Stimulated activated CD4-positive, alpha-beta T cell treated with anti-CD3 and anti-CD28 coated beads, Interleukin-15, amount 100 ng/mL, for 1 hour (primary cell): Measurements from ENCODE around the gene ALDH1L2.
A peak's percentile ranks its signal among the peaks of the same experiment; 100 is the strongest.
"Not testable (repeated sequence)": the region's sequence is repeated elsewhere in the genome, so short reads cannot be mapped to it uniquely, and the experiment has no call there.

Source experiments
- DNase-seq, 2 donors: peaks; one replicate each; pipeline ENCODE4 v3.0.0-alpha.2; 2020; ENCODE audit warnings: low read depth in 1 of 2, low spot score in 1 of 2

The ALDH1L2 gene

DNA sequence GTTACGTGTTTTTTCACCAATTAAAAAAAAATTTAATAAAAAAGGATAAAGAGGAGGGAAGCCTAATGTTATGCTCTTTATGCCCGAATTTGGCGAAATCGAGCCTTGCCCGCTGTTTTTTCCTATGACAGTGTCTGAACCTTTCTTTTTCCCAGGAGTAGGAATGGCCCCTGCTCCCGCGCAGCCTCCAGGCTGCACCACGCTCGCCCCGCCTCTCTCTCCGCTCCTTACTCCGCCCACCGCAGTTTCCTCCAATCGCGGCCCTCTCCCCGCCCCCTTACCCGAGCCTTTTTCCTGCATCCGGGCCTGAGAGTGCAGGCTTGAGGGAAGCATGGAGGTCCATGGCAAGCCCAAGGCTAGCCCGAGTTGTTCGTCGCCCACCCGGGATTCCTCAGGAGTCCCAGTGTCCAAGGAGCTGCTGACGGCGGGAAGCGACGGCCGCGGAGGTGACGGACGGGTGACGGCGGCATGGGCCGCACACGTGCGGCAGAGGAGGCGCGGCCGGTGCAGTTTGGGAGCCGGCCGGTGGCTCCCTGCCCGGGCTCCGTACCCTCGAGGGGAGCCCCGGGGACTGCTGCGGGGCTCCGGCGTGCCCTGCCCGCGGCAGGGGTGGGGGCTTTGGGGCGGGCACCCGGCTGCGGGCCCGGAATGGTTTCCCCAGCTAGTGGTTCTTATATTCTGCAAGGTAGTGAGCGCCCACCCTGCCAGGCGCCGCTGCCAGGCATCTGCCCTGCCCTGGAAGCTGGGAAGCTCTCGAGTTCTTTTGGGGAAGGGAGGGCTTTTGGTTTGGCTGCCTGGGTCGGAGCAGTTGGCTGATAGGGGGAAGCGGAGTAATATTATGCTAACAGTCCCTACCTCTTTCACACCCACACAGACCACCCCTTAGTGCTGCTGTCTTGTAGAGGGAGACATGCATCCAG is 98.0 kb downstream of the ALDH1L2 start, which contains the start of gene NOPCHAP1:
Gene NOPCHAP1, plus strand, starts transcription at position 295 of the 920 bp plus-strand sequence. Its CDS starts 37 bp downstream, at position 332.
- DNase-seq = peak; percentile 55 to 73

DNA sequence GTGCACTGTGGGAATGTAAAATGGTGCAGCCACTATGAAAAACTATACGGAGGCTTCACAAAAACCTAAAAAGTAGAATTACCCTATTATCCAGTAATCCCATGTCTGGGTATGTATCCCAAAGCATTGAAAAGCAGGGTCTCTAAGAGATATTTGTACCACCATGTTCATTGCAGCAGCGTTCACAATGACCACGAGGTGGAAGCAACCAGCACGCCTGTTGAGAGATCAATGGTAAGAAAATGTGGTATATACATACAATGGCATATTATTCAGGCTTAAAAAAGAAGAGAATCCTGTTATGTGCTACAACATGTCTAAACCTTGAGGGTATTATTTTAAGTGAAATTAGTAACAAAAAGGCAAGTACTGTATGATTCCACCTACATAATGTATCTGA is 99.1 kb downstream of the ALDH1L2 start:
- DNase-seq = no peak

DNA sequence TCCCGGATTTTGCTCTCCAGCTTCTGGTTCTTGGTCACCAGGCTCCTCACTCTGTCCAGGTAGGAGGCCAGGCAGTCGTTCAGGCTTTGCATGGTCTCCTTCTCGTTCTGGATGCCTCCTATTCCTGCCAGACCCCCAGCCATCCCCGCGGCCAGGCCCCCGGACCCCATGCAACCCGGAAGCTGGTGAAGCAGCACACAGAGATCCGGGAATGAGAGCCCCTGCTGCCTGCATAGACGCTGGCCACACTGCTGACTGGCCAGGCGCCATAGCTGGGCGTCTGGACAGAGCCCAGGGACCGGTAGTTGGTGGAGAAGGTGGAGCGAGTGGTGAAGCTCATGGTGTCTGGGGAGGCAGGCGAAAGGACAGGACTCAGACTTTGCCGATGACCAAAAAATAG is 106.6 kb downstream of the ALDH1L2 start:
- DNase-seq = not testable (repeated sequence)

DNA sequence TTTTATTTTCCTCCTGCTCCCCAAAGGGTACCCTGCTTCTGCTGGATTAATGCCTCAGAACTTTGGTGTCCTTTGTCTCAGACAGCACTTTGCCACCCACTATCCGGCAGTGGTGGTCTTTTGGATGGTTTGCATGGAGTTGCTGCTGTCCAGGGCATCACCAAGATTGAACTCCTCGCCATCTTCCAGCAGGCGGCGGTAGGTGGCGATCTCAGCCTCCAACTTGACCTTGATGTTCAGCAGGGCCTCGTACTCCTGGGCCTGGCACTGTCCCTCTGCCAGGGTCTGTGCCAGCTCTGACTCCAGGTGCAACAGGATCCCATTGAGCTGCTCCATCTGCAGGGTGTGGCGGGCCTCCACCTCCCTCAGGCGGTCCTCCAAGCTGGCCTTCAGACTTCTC is 107.6 kb downstream of the ALDH1L2 start:
- DNase-seq = no peak

DNA sequence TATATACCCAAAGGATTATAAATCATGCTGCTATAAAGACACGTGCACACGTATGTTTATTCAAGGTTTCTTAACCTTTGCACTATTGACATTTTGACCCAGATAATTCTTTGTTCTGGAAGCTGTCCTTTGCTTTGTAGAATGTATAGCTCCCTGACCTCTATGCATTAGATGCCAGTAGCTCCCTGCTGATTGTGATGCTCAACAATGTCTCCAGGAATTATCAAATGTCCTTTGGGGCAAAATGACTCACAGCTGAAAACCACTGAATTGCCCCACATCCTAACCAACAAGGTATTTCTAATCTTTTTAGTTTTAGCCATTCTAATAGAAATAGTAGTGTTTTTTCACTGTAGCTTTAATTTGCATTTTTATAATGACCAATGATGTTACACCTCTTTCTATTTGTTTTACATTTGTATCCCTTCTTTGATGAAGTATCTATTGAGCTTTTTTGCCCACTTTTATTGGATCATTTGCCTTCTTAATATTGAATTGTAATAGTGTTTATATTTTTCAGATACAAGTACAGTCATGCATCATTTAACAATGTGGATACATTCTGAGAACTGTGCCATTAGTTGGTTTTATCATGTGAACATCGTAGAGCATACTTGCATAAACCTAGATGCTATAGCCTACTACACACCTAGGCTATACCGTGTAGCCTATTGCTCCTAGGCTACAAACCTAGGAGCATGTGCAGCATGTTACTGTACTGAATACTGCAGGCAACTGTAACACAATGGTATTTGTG is 108.5 kb downstream of the ALDH1L2 start:
- DNase-seq = no peak

DNA sequence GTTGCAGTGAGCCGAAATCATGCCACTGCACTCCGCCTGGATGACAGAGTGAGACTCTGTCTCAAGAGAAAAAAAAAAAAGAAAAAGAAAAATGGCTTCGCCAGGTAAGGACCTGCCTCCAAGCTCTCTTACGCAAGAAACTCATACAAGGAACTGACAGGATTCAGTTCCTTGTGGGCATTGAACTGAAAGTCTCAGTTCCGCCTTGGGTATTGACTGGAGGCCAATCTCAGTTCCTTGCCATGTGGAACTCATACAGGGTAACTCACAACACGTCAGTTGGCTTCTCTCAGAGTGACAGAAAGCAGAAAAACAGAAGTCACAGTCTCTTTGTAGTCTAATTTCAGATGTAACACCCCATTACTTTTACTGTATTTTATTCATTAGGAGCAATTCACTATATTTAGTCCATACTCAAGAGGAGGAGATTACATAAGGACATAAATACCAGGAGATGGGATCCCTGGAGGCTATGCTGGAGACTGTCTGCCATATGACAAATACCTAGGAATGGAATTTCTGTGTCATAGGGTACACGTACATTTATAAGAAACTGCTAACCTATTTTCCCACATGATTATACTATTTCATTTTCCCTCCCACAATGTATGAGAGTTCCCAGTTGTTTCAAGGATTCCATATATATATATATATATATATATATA is 109.5 kb downstream of the ALDH1L2 start:
- no peak for DNase-seq

DNA sequence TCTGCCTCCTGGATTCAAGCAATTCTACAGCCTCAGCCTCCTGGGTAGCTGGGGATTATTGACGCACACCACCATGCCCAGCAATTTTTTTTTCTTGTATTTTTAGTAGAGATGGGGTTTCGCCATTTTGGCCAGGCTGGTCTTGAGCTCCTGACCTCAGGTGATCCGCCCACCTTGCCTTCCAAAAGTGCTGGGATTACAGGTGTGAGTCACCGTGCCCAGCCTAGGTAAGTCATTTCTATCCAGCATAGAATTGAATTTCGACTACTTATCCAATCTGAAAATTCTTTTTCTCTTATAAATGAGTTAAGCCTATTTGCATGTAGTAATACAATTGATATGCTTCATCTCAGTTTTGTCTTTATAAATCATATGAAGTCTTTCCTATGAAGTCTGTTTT is 111.0 kb downstream of the ALDH1L2 start:
- no peak for DNase-seq

DNA sequence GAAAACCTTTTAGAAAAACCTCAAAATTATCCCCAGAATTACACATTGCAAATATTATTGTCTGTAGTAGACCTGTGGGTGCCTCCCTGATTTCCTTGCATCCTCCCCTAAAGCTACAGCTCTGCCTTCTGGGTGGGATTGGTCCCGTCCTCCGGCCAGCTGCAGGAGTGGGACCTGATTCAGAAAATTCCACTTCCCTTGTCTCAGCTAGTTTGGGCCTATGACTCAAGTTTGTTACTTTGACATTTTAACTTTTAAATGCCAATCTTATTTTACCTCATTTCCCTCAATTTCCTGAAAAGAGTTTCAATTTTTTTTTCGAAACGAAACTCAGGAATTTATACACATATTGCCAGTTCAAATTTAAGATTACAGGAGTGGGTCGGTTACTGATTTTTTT is 113.0 kb downstream of the ALDH1L2 start:
- DNase-seq = no peak
